HG02938 (cell line): Measurements from ENCODE around the gene SPATA13.
A peak's percentile ranks its signal among the peaks of the same experiment; 100 is the strongest.

Experiments used
- ATAC-seq: cut with Tn5 transposase; IDR thresholded peaks from one replicate; pipeline ENCODE4 v1.9.1; 2021; ENCODE audit warnings: mild to moderate bottlenecking, moderate library complexity; ENCODE audit not compliant: unreplicated experiment

The SPATA13 gene

GRCh38 chr13:24220086-24220703 lies 59.7 kb downstream of the SPATA13 start:
- ATAC-seq = no peak

GRCh38 chr13:24221007-24221406 lies 60.5 kb downstream of the SPATA13 start:
- ATAC-seq = no peak

- ATAC-seq = no peak
These were observed 62.2 kb downstream of the SPATA13 start for GRCh38 chr13:24222756-24223155.

- ATAC-seq = no peak
These were observed 63.1 kb downstream of the SPATA13 start for GRCh38 chr13:24223341-24224231.

GRCh38 chr13:24224232-24224680 lies 63.7 kb downstream of the SPATA13 start:
- no peak for ATAC-seq

- no peak for ATAC-seq
These were observed 64.5 kb downstream of the SPATA13 start for GRCh38 chr13:24225062-24225461.

- no peak for ATAC-seq
These were observed 65.4 kb downstream of the SPATA13 start for GRCh38 chr13:24225930-24226329.

GRCh38 chr13:24226762-24227161 lies 66.2 kb downstream of the SPATA13 start:
- no peak for ATAC-seq

- peak; percentile 50 for ATAC-seq
These were observed 68.4 kb downstream of the SPATA13 start for GRCh38 chr13:24228852-24229458.

GRCh38 chr13:24230428-24231072 lies 70.0 kb downstream of the SPATA13 start:
- ATAC-seq = no peak

- ATAC-seq = no peak
These were observed 70.9 kb downstream of the SPATA13 start for GRCh38 chr13:24231377-24231776.

- no peak for ATAC-seq
These were observed 71.5 kb downstream of the SPATA13 start for GRCh38 chr13:24232037-24232436.

- no peak for ATAC-seq
These were observed 72.0 kb downstream of the SPATA13 start for GRCh38 chr13:24232474-24232873.

GRCh38 chr13:24233351-24233901 lies 72.9 kb downstream of the SPATA13 start:
- ATAC-seq = no peak

- no peak for ATAC-seq
These were observed 73.8 kb downstream of the SPATA13 start for GRCh38 chr13:24234200-24234915.

- ATAC-seq = no peak
These were observed 76.8 kb downstream of the SPATA13 start for GRCh38 chr13:24237356-24237755.

GRCh38 chr13:24241336-24241735 lies 80.8 kb downstream of the SPATA13 start:
- ATAC-seq = no peak

GRCh38 chr13:24242100-24242499 lies 81.6 kb downstream of the SPATA13 start:
- no peak for ATAC-seq

- ATAC-seq = no peak
These were observed 82.8 kb downstream of the SPATA13 start for GRCh38 chr13:24243302-24243701.

GRCh38 chr13:24244802-24245201 lies 84.3 kb downstream of the SPATA13 start:
- ATAC-seq = no peak
